ENCODE data around the gene NKIRAS1.

Gene NKIRAS1

DNA sequence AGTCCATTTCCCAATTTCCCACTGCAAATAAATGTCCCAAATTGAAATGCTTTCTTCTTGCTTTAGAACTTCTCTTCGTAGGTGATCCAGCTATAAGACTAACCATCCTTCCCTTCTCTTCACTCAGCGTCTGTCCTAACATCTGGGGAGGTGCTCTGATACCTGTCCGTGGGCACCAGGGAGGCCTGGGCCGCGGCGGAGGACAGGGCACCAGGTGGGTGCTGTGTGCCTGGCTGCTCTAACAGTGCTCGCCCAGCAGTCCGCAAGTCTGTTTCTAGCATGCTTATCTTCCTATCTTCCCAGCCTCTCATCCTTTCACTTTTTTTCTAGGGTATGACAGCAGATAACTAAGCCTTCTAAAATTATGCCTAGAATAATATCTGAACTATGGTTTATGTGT, 37.3 kb downstream of the NKIRAS1 start:
- DNase-seq (ENCODE audit: extremely low read depth, low read depth): no peak
- H3K4me3 ChIP-seq (replicated peaks; ENCODE audit: low read depth, low read length): no peak overlapping the region
- TF ChIP-seq CTCF (IDR thresholded peaks at IDR 0.05; ENCODE audit: low read depth, low read length, missing control alignments): no peak

- TF ChIP-seq CTCF (IDR thresholded peaks at IDR 0.05; ENCODE audit: low read depth, low read length, missing control alignments): no peak
- no peak for DNase-seq (ENCODE audit: extremely low read depth, low read depth)
- no peak overlapping the region for H3K4me3 ChIP-seq (replicated peaks; ENCODE audit: low read depth, low read length)
Observed at GRCh38 chr3:23877329-23877980, 39.3 kb downstream of the NKIRAS1 start.

DNA sequence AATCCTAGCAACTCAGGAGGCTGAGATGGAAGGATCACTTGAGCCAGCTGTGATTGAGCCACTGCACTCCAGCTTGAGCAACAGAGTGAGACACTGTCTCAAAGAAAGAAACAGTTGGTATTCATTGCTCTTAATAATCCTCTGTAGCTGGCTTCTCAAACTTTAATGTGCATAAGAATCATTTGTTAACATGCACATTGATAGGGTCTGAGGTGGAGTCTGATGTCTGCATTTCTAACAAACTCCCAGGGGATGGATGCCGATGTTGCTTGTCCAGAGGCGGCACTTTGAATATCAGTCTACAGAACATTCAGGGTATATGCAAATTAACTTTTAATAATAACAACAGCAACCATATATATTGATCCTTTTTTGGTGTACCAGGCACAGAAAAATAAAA, 39.9 kb downstream of the NKIRAS1 start:
- DNase-seq (ENCODE audit: extremely low read depth, low read depth): no peak
- TF ChIP-seq CTCF (IDR thresholded peaks at IDR 0.05; ENCODE audit: low read depth, low read length, missing control alignments): no peak
- no peak overlapping the region for H3K4me3 ChIP-seq (replicated peaks; ENCODE audit: low read depth, low read length)

DNA sequence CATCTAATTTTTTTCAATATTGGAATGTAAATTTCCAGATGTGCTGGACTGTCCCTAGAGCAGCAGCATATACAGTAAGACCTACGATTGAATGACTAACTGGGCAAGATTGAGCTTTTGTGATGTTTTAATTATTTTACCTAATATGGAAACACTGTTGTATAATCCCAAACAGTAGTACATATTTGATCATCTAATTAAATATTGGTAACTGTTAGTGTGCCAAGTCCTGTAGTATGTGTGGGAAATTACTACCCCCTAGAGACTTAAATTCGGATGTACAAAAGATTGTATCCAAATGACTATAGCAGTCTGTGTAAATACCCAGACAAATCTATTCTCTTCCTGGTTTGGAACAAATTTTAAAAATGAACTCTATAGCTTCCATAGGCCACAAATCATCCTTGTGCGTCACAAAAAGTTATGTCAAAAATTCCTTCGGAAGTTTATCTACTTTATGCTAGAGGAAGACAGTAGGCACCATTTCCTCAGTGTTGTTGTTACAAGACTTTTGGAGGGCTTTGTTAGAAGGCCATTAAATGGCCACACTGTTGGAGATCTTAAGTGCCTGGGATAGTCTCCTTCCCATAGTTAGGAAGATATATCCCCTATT, 41.6 kb downstream of the NKIRAS1 start:
- no peak overlapping the region for H3K4me3 ChIP-seq (replicated peaks; ENCODE audit: low read depth, low read length)
- DNase-seq (ENCODE audit: extremely low read depth, low read depth): no peak
- no peak for TF ChIP-seq CTCF (IDR thresholded peaks at IDR 0.05; ENCODE audit: low read depth, low read length, missing control alignments)

DNA sequence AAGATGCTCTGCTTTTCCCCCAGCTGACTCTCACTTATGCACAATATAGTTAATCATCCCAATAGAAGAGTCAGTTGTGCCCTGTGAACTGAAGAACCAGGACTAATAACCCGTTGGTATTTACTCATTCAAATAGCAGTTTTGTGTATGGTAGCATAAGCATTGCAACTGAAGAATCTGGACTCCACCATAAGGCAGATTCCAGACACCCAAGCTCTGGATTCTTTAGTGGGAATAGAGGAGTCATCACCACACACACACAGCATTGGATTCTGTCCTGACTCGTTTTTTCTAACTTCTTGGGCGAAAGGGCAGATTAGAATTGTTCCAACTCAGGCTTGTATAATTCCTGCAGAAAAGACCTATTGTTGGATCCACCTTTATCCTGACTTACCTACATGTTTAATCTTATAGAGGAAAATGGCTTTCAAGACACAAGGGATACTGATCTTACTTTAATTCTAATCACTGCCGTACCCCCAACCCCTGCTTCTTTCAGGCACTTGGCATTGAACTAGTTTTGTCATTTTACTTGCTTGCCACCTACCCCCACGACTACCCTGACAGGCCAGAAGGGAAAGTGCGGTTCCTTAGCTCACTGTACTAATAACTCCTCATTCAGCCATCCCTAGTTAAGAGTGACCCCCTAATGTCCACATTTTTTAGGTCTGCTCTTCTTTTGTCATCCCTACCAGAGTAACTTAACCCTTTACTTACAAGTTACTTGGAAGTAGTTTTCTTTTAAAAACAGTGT, 42.3 kb downstream of the NKIRAS1 start:
- TF ChIP-seq CTCF (IDR thresholded peaks at IDR 0.05; ENCODE audit: low read depth, low read length, missing control alignments): no peak
- no peak for DNase-seq (ENCODE audit: extremely low read depth, low read depth)
- no peak overlapping the region for H3K4me3 ChIP-seq (replicated peaks; ENCODE audit: low read depth, low read length)

GRCh38 chr3:23873941-23874340, 42.8 kb downstream of the NKIRAS1 start:
- DNase-seq (ENCODE audit: extremely low read depth, low read depth): no peak
- no peak overlapping the region for H3K4me3 ChIP-seq (replicated peaks; ENCODE audit: low read depth, low read length)

More at GRCh38 chr3:23873941-23874340, 42.8 kb downstream of the NKIRAS1 start:
- TF ChIP-seq CTCF (IDR thresholded peaks at IDR 0.05; ENCODE audit: low read depth, low read length, missing control alignments): no peak
